ENCODE measurements around the gene NEDD8.

DNA sequence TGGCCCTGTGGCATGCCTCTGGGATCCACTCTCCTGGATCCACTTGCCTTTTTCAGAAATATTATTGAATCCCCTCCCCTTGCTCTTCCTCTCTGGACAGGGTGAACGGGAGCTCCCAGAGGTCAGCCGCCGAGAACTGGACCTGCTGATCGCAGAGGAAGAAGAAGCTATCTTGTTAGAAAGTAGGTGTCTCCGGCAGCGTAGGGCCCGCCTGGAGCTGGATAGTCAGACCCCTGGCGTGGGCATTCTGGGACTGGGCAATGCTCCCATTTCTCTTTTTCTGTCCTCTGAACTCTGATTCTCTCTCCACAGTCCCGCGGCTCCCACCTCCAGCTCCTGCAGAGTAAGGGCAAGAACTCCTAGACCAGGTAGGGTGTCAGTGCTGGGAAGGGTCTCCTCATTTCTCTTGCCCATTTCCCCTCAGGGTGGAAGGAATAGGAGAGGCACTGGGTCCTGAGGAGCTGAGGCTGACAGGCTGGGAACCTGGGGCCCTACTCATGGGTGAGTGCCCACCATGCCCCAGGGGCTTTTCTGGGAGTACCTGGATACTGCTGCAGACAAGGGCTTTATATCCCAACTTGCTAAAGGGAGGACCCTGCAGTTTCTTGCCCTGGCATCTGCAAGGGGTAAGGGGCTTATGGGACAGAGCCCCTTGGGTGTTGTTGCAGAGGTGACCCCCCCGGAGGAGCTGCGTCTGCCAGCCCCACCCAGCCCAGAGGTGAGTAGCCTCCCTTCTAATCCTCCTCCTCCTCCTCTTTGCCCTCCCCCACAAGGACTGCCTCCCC is 54.9 kb downstream of the NEDD8 start:
- TF ChIP-seq POLR2AphosphoS5 (IDR thresholded peaks at IDR 0.05; ENCODE audit: low read depth, low read length): no peak
- TF ChIP-seq TAF1 (IDR thresholded peaks at IDR 0.05; ENCODE audit: borderline replicate concordance, insufficient read depth, low read length): no peak
- TF ChIP-seq, protein P1, sequence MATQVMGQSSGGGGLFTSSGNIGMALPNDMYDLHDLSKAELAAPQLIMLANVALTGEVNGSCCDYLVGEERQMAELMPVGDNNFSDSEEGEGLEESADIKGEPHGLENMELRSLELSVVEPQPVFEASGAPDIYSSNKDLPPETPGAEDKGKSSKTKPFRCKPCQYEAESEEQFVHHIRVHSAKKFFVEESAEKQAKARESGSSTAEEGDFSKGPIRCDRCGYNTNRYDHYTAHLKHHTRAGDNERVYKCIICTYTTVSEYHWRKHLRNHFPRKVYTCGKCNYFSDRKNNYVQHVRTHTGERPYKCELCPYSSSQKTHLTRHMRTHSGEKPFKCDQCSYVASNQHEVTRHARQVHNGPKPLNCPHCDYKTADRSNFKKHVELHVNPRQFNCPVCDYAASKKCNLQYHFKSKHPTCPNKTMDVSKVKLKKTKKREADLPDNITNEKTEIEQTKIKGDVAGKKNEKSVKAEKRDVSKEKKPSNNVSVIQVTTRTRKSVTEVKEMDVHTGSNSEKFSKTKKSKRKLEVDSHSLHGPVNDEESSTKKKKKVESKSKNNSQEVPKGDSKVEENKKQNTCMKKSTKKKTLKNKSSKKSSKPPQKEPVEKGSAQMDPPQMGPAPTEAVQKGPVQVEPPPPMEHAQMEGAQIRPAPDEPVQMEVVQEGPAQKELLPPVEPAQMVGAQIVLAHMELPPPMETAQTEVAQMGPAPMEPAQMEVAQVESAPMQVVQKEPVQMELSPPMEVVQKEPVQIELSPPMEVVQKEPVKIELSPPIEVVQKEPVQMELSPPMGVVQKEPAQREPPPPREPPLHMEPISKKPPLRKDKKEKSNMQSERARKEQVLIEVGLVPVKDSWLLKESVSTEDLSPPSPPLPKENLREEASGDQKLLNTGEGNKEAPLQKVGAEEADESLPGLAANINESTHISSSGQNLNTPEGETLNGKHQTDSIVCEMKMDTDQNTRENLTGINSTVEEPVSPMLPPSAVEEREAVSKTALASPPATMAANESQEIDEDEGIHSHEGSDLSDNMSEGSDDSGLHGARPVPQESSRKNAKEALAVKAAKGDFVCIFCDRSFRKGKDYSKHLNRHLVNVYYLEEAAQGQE (IDR thresholded peaks at IDR 0.05; ENCODE audit: insufficient read depth in 1 of 2, low read depth in 2 of 2, low read length in 2 of 2): no peak

Measured in PFSK-1 (cell line).